ENCODE data around the gene ADORA3.

GRCh38 chr1:111541721-111542120, 38.3 kb upstream of the ADORA3 start:
- TF ChIP-seq POLR2A (IDR thresholded peaks at IDR 0.05) (no peak), CTCF (IDR thresholded peaks at IDR 0.05) (no peak)
